Natural killer cell (primary cell): ENCODE results near the gene LUC7L3. TPM values are rescaled to one million over a fixed set of nuclear protein-coding genes. Genes with fewer than 3 reads are reported as not detected.

ENCODE experiments used
- ATAC-seq, 3 donors: fragments of 150-1000 bp in 2 of 3; fragments of 200-7000 bp in 1 of 3; cut with Tn5 transposase; 1 replicate in 1 of 3; 2 replicates in 2 of 3; pipeline ENCODE4 v1.10.0; 2021; ENCODE audit warnings: mild to moderate bottlenecking in 2 of 3, moderate library complexity in 2 of 3
- DNase-seq, 2 donors: peaks; one replicate each; pipeline versions ENCODE4 v3.0.0 to v3.0.0-alpha.2; 2013 to 2021; ENCODE audit warnings: mixed read lengths in 1 of 2
- H3K27ac ChIP-seq: one replicate; pipeline ENCODE4 v1.5.1; 2013; ENCODE audit warnings: mild to moderate bottlenecking, low read length
- H3K27me3 ChIP-seq: one replicate; pipeline ENCODE4 v1.6.1; 2013; ENCODE audit warnings: low read length; ENCODE audit not compliant: control insufficient read depth, insufficient read depth
- H3K36me3 ChIP-seq: one replicate; pipeline ENCODE4 v1.6.1; 2013; ENCODE audit warnings: low read length; ENCODE audit not compliant: control insufficient read depth, insufficient read depth
- H3K4me1 ChIP-seq: one replicate; pipeline ENCODE4 v1.6.1; 2013; ENCODE audit warnings: low read length; ENCODE audit not compliant: control insufficient read depth, insufficient read depth
- H3K4me3 ChIP-seq: one replicate; pipeline ENCODE4 v1.5.1; 2013; ENCODE audit warnings: low read length
- H3K9me3 ChIP-seq: one replicate; pipeline ENCODE4 v1.6.1; 2013; ENCODE audit warnings: low read length; ENCODE audit not compliant: control insufficient read depth, insufficient read depth
- H3K27ac Mint-ChIP-seq, 2 donors: one replicate each; pipeline ENCODE4 v1.8.0; 2022; ENCODE audit warnings: mild to moderate bottlenecking in 2 of 2, mixed read lengths in 2 of 2, moderate library complexity in 1 of 2
- H3K27me3 Mint-ChIP-seq, 2 donors: one replicate each; pipeline ENCODE4 v1.8.0; 2022; ENCODE audit warnings: low read depth in 2 of 2, mixed read lengths in 2 of 2
- H3K36me3 Mint-ChIP-seq: one replicate; pipeline ENCODE4 v1.8.0; 2022; ENCODE audit warnings: mixed read lengths
- H3K4me1 Mint-ChIP-seq, 2 donors: one replicate each; pipeline ENCODE4 v1.8.0; 2022; ENCODE audit warnings: mixed read lengths in 2 of 2
- H3K4me3 Mint-ChIP-seq: one replicate; pipeline ENCODE4 v1.8.0; 2022; ENCODE audit warnings: mild to moderate bottlenecking, moderate library complexity, mixed read lengths
- H3K9me3 Mint-ChIP-seq, 2 donors: one replicate each; pipeline ENCODE4 v1.8.0; 2022; ENCODE audit warnings: mixed read lengths in 2 of 2
- WGBS: methylation state at CpG from one replicate; pipeline ENCODE4 v1.1.7; 2013; ENCODE audit warnings: missing lambda C conversion rate; ENCODE audit not compliant: insufficient coverage; 5-methylcytosine and 5-hydroxymethylcytosine counted together
- intact Hi-C: fragments of 100-400 bp; cut with micrococcal nuclease; formaldehyde crosslinking; loops from one replicate; pipeline ENCODE4 v1.14.2; 2022
- total RNA-seq, 4 donors: library from RNA; stranded (reverse); fragments of 120-200 nt in 1 of 4; gene quantifications; one replicate each; pipeline versions ENCODE4 v1.2.3 to v1.2.4, GENCODE V29; 2013 to 2022
- TF ChIP-seq, protein P1 (sequence below): fragments of 200-600 bp; IDR thresholded peaks from one replicate; pipeline ENCODE4 v1.8.0; 2022; ENCODE audit warnings: antibody characterized with exemption

LUC7L3 gene
- total RNA-seq, 3 donors from 2014 or later (not counting 1 experiment from before 2014, with no cell fraction given) = 152 to 213 (median 196) TPM

GRCh38 chr17:50710025-50710424 is 9.4 kb upstream of the LUC7L3 start:
- peaks cover 11 to 13% of the 10 kb centered on the region in 2 donors for H3K4me1 Mint-ChIP-seq
- H3K4me3 Mint-ChIP-seq = peak overlapping the region; percentile 61
- WGBS = 100% methylated on average over 2 of the region's 2 CpGs
- TF ChIP-seq, protein P1, sequence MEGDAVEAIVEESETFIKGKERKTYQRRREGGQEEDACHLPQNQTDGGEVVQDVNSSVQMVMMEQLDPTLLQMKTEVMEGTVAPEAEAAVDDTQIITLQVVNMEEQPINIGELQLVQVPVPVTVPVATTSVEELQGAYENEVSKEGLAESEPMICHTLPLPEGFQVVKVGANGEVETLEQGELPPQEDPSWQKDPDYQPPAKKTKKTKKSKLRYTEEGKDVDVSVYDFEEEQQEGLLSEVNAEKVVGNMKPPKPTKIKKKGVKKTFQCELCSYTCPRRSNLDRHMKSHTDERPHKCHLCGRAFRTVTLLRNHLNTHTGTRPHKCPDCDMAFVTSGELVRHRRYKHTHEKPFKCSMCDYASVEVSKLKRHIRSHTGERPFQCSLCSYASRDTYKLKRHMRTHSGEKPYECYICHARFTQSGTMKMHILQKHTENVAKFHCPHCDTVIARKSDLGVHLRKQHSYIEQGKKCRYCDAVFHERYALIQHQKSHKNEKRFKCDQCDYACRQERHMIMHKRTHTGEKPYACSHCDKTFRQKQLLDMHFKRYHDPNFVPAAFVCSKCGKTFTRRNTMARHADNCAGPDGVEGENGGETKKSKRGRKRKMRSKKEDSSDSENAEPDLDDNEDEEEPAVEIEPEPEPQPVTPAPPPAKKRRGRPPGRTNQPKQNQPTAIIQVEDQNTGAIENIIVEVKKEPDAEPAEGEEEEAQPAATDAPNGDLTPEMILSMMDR = no peak
- Histone ChIP-seq H3K36me3 (no peaks in the 10 kb centered on the region), H3K9me3 (no peaks in the 10 kb centered on the region), H3K27me3 (no peaks in the 10 kb centered on the region), H3K27ac (no peak overlapping the region), H3K4me3 (no peak overlapping the region), H3K4me1 (peaks cover 25% of the 10 kb centered on the region)
- intact Hi-C loops = no loop called here
- H3K27ac Mint-ChIP-seq = peak overlapping the region; percentile 11 to 97
- ATAC-seq (no peak), DNase-seq (no peak)
- H3K9me3 Mint-ChIP-seq = no peaks in the 10 kb centered on the region
- H3K36me3 Mint-ChIP-seq = no peaks in the 10 kb centered on the region
- H3K27me3 Mint-ChIP-seq = peaks cover 11 to 13% of the 10 kb centered on the region in 2 donors

DNA sequence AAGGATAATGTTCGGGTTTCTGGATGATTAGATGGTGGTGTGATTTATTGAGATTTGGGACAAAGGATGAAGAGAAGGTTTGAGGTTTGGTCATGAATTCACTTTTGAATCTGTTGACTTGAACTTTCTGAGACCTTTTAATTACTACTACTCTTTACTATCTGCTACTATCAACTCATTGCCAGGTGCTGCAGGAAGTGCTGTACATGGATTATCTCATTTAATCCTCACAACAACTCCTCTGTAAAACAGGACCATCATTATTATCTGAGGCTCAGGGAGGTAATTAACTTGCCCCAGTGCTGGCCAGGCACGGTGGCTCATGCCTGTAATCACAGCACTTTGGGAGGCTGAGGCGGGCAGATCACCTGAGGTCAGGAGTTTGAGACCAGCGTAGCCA is 8.8 kb upstream of the LUC7L3 start:
- ATAC-seq (no peak), DNase-seq (no peak)
- peaks cover 11 to 13% of the 10 kb centered on the region in 2 donors for H3K27me3 Mint-ChIP-seq
- TF ChIP-seq, protein P1 = no peak
- 91% methylated on average over 4 of the region's 4 CpGs for WGBS
- H3K27ac Mint-ChIP-seq = no peak overlapping the region
- no peaks in the 10 kb centered on the region for H3K9me3 Mint-ChIP-seq
- Histone ChIP-seq H3K27me3 (no peaks in the 10 kb centered on the region), H3K36me3 (no peaks in the 10 kb centered on the region), H3K27ac (no peak overlapping the region), H3K4me1 (peaks cover 25% of the 10 kb centered on the region), H3K9me3 (no peaks in the 10 kb centered on the region), H3K4me3 (no peak overlapping the region)
- H3K4me3 Mint-ChIP-seq = no peak overlapping the region
- H3K36me3 Mint-ChIP-seq = no peaks in the 10 kb centered on the region
- H3K4me1 Mint-ChIP-seq = peaks cover 11 to 13% of the 10 kb centered on the region in 2 donors
- intact Hi-C loops = no loop called here

DNA sequence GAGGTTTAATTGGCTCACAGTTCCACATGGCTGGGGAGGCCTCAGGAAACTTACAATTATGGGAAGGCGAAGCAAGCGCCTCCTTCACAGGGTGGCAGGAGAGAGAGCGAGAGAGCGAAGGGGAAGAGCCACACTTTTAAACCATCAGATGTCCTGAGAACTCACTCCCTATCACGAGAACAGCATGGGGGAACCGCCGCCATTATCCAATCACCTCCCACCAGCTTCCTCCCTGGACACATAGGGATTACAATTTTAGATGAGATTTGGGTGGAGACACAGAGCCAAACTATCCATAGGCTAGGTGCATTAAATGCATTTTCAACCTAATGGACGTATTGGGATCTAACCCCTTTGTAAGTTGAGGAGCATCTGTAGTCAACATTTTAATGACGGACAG is 6.8 kb upstream of the LUC7L3 start:
- 95% methylated on average over 6 of the region's 9 CpGs for WGBS

DNA sequence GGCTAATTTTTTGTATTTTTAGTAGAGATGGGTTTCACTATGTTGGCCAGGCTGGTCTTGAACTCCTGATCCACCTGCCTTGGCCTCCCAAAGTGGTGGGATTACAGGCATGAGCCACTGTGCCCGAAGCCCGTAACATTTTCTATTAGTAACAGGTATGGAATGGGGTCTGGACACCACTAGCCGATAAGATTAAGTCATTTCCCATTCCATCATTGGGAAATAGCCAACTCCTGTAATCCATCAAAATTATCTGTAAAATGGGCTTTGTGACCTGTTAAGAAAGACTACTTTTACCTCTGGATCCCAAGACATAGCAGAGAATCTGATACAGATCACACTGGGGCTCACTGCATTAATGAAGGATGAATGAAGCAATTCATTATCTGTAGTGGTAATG is 3.9 kb upstream of the LUC7L3 start:
- H3K27ac ChIP-seq = no peak overlapping the region
- no peaks in the 10 kb centered on the region for H3K27me3 ChIP-seq
- H3K4me3 Mint-ChIP-seq = no peak overlapping the region
- H3K4me1 Mint-ChIP-seq = peaks cover 9% of the 10 kb centered on the region in 2 donors
- TF ChIP-seq, protein P1 = no peak
- H3K36me3 Mint-ChIP-seq = no peaks in the 10 kb centered on the region
- intact Hi-C loops = no loop called here
- peaks cover 11 to 13% of the 10 kb centered on the region in 2 donors for H3K27me3 Mint-ChIP-seq
- H3K4me1 ChIP-seq = peaks cover 6% of the 10 kb centered on the region
- no peak overlapping the region for H3K27ac Mint-ChIP-seq
- no peak for DNase-seq
- H3K36me3 ChIP-seq = no peaks in the 10 kb centered on the region
- H3K9me3 Mint-ChIP-seq = no peaks in the 10 kb centered on the region
- no peak overlapping the region for H3K4me3 ChIP-seq
- WGBS = 94% methylated on average over 3 of the region's 3 CpGs
- ATAC-seq = no peak
- H3K9me3 ChIP-seq = no peaks in the 10 kb centered on the region

More for the DNA sequence above, 6.8 kb upstream of the LUC7L3 start:
- no peak overlapping the region for H3K4me3 Mint-ChIP-seq
- Histone ChIP-seq H3K36me3 (no peaks in the 10 kb centered on the region), H3K4me1 (peaks cover 17% of the 10 kb centered on the region), H3K27me3 (no peaks in the 10 kb centered on the region), H3K4me3 (no peak overlapping the region), H3K9me3 (no peaks in the 10 kb centered on the region), H3K27ac (no peak overlapping the region)
- no peak for ATAC-seq
- no peaks in the 10 kb centered on the region for H3K9me3 Mint-ChIP-seq
- H3K36me3 Mint-ChIP-seq = no peaks in the 10 kb centered on the region
- H3K4me1 Mint-ChIP-seq = peaks cover 11 to 12% of the 10 kb centered on the region in 2 donors
- intact Hi-C loops = no loop called here
- no peak overlapping the region for H3K27ac Mint-ChIP-seq
- TF ChIP-seq, protein P1 = no peak
- no peak for DNase-seq
- peaks cover 11 to 13% of the 10 kb centered on the region in 2 donors for H3K27me3 Mint-ChIP-seq
